SK-N-SH (cell line): ENCODE data around the gene RPL35A. TPM values are rescaled to one million over a fixed set of nuclear protein-coding genes. Genes with fewer than 3 reads are reported as not detected.

Source experiments
- CTCF ChIA-PET: fragments of 300-600, 350-600 bp; formaldehyde crosslinking; extraction: SDS; loops from one replicate; lab custom pipeline; 2021; lab: Yijun Ruan, JAX
- POLR2A ChIA-PET: fragments of 350-600 bp; sonication (Branson Sonifier 250); formaldehyde crosslinking; extraction: SDS; loops from one replicate; lab custom pipeline; 2020; ENCODE audit warnings: antibody characterized with exemption, inconsistent platforms; lab: Yijun Ruan, JAX
- DNase-seq: peaks from one replicate; pipeline ENCODE4 v3.0.0; 2012
- H2AFZ ChIP-seq: fragments of 200-600 bp; sonication (generic); 2 replicates; pipeline ENCODE4 v1.8.1; 2016; ENCODE audit warnings: antibody characterized with exemption, mild to moderate bottlenecking, low read depth
- H3F3A ChIP-seq: fragments of 200-600 bp; sonication (generic); replicated peaks from 2 replicates; pipeline ENCODE3; 2016; ENCODE audit warnings: antibody characterized with exemption, mild to moderate bottlenecking; ENCODE audit not compliant: insufficient read depth
- H3K27ac ChIP-seq, 2 experiments: fragments of 200-500 bp in 1 of 2; fragments of 200-600 bp in 1 of 2; sonication (Bioruptor generic) in 1 of 2; sonication (generic), shearing (Covaris generic) in 1 of 2; 2 replicates each; pipeline versions ENCODE4 v1.5.1 to v1.6.1; 2014 to 2016; ENCODE audit warnings: low read depth in 2 of 2, inconsistent platforms in 1 of 2, low read length in 1 of 2, mild to moderate bottlenecking in 1 of 2, mixed read lengths in 1 of 2
- H3K27me3 ChIP-seq: fragments of 200-600 bp; sonication (generic), shearing (Covaris generic); 2 replicates; pipeline ENCODE4 v1.6.1; 2016; ENCODE audit warnings: mixed run types; ENCODE audit not compliant: insufficient read depth
- H3K36me3 ChIP-seq, 2 experiments: fragments of 200-500 bp in 1 of 2; fragments of 200-600 bp in 1 of 2; sonication (Bioruptor generic) in 1 of 2; sonication (generic) in 1 of 2; replicated peaks in 1 of 2; 2 replicates each; pipeline versions ENCODE3 to v1.5.1; 2014 to 2016; ENCODE audit warnings: low read length in 1 of 2, mild to moderate bottlenecking in 1 of 2; ENCODE audit not compliant: insufficient read depth in 2 of 2, control insufficient read depth in 1 of 2
- H3K4me1 ChIP-seq, 2 experiments: fragments of 200-500 bp in 1 of 2; fragments of 200-600 bp in 1 of 2; sonication (Bioruptor generic) in 1 of 2; sonication (generic), shearing (Covaris generic) in 1 of 2; 2 replicates each; pipeline versions ENCODE4 v1.5.1 to v1.6.1; 2014 to 2016; ENCODE audit warnings: low read depth in 1 of 2, low read length in 1 of 2, mixed run types in 1 of 2; ENCODE audit not compliant: insufficient read depth in 2 of 2, control insufficient read depth in 1 of 2
- H3K4me2 ChIP-seq: fragments of 200-600 bp; sonication (generic), shearing (Covaris generic); 2 replicates; pipeline ENCODE4 v1.6.1; 2017; ENCODE audit warnings: mixed run types
- H3K4me3 ChIP-seq, 2 experiments: fragments of 200-500 bp in 1 of 2; fragments of 200-600 bp in 1 of 2; sonication (Bioruptor generic) in 1 of 2; sonication (generic), shearing (Covaris generic) in 1 of 2; 2 replicates each; pipeline versions ENCODE4 v1.5.1 to v1.8.1; 2014 to 2016; ENCODE audit warnings: low read depth in 2 of 2, inconsistent platforms in 1 of 2, low read length in 1 of 2, mild to moderate bottlenecking in 1 of 2, mixed read lengths in 1 of 2, moderate library complexity in 1 of 2
- H3K79me2 ChIP-seq: fragments of 200-600 bp; sonication (generic); 2 replicates; pipeline ENCODE4 v1.8.1; 2017; ENCODE audit warnings: mild to moderate bottlenecking; ENCODE audit not compliant: insufficient read depth
- H3K9ac ChIP-seq: fragments of 200-600 bp; sonication (generic); 2 replicates; pipeline ENCODE4 v1.6.1; 2017; ENCODE audit warnings: mixed run types
- H3K9me2 ChIP-seq: fragments of 200-600 bp; sonication (generic); 2 replicates; pipeline ENCODE4 v1.6.1; 2017; ENCODE audit warnings: mixed run types
- H3K9me3 ChIP-seq: fragments of 200-600 bp; sonication (generic); 2 replicates; pipeline ENCODE4 v1.6.1; 2017; ENCODE audit warnings: mixed run types, mild to moderate bottlenecking, moderate library complexity
- H4K20me1 ChIP-seq: fragments of 200-600 bp; sonication (generic); 2 replicates; pipeline ENCODE4 v1.6.1; 2017; ENCODE audit warnings: mild to moderate bottlenecking, mixed run types; ENCODE audit not compliant: insufficient read depth
- CHD2 ChIP-seq: fragments of 150-350 bp; IDR thresholded peaks from 2 replicates; pipeline ENCODE4 v1.6.1; 2018; ENCODE audit warnings: low read length; ENCODE audit not compliant: partially characterized antibody
- CTCF ChIP-seq: fragments of 200-600 bp; sonication (generic); IDR thresholded peaks from 2 replicates; pipeline ENCODE4 v1.6.1; 2017; ENCODE audit warnings: antibody characterized with exemption, mild to moderate bottlenecking, moderate library complexity
- EZH2phosphoT487 ChIP-seq: fragments of 200-600 bp; sonication (generic); IDR thresholded peaks from 2 replicates; pipeline ENCODE4 v1.6.1; 2017; ENCODE audit warnings: low read depth, mixed run types, mild to moderate bottlenecking, antibody characterized with exemption, moderate library complexity, borderline replicate concordance
- FOXJ3 ChIP-seq: sonication (generic); formaldehyde crosslinking; IDR thresholded peaks from 2 replicates; pipeline ENCODE4 v1.5.1; 2020; ENCODE audit warnings: mild to moderate bottlenecking, missing genetic modification reagents
- GATA2 ChIP-seq: sonication (generic); formaldehyde crosslinking; IDR thresholded peaks from 2 replicates; pipeline ENCODE4 v1.5.0; 2020; ENCODE audit warnings: mild to moderate bottlenecking, missing genetic modification reagents
- MXI1 ChIP-seq: IDR thresholded peaks from 2 replicates; pipeline ENCODE4 v1.6.1; 2012; ENCODE audit warnings: mild to moderate bottlenecking, low read depth, low read length, improper control_type of control experiment
- NFIC ChIP-seq: IDR thresholded peaks from 2 replicates; pipeline ENCODE4 v1.4.0; 2012; ENCODE audit warnings: borderline replicate concordance
- NRF1 ChIP-seq: IDR thresholded peaks from 2 replicates; pipeline ENCODE4 v1.6.1; 2012; ENCODE audit warnings: low read depth, mild to moderate bottlenecking, low read length
- POLR2AphosphoS5 ChIP-seq: IDR thresholded peaks from 2 replicates; pipeline ENCODE4 v1.6.1; 2012; ENCODE audit warnings: low read depth, low read length
- RAD21 ChIP-seq: IDR thresholded peaks from 2 replicates; pipeline ENCODE4 v1.6.1; 2012; ENCODE audit warnings: mild to moderate bottlenecking, low read length
- RCOR1 ChIP-seq: fragments of 150-350 bp; IDR thresholded peaks from 2 replicates; pipeline ENCODE4 v1.6.1; 2017; ENCODE audit warnings: antibody characterized with exemption, low read length
- RXRA ChIP-seq: IDR thresholded peaks from 2 replicates; pipeline ENCODE4 v1.4.0; 2012; ENCODE audit warnings: low read depth, mild to moderate bottlenecking, borderline replicate concordance
- SIN3A ChIP-seq: IDR thresholded peaks from 2 replicates; pipeline ENCODE4 v1.6.1; 2012; ENCODE audit warnings: low read depth, mild to moderate bottlenecking, low read length, moderate library complexity, borderline replicate concordance
- TCF12 ChIP-seq: IDR thresholded peaks from 2 replicates; pipeline ENCODE4 v1.4.0; 2012
- TEAD4 ChIP-seq: IDR thresholded peaks from 2 replicates; pipeline ENCODE4 v1.4.0; 2012; ENCODE audit warnings: mild to moderate bottlenecking, borderline replicate concordance; ENCODE audit not compliant: insufficient read depth
- USF2 ChIP-seq: fragments of 150-350 bp; IDR thresholded peaks from 2 replicates; pipeline ENCODE4 v1.6.1; 2017; ENCODE audit warnings: antibody characterized with exemption, low read length, low read depth, borderline replicate concordance
- YY1 ChIP-seq: IDR thresholded peaks from 2 replicates; pipeline ENCODE4 v1.4.0; 2012; ENCODE audit warnings: low read depth, mild to moderate bottlenecking
- ZBTB33 ChIP-seq: IDR thresholded peaks from 2 replicates; pipeline ENCODE4 v1.4.0; 2012; ENCODE audit warnings: low read depth, borderline replicate concordance
- WGBS: methylation state at CpG from one replicate; pipeline ENCODE4 v1.1.6; 2017; ENCODE audit warnings: low lambda C conversion rate; 5-methylcytosine and 5-hydroxymethylcytosine counted together
- polyA plus RNA-seq, 3 experiments: library from polyadenylated mRNA; depleted of rRNA; stranded (reverse); fragments of >200 nt; gene quantifications; 2 replicates each; pipeline ENCODE4 v1.2.3, GENCODE V29; 2012

Gene RPL35A
- polyA plus RNA-seq, 1 of the 3 experiments (the other 2 are of a cell fraction): 875 TPM

- no peaks in the 10 kb centered on the region for H3K9me2 ChIP-seq
- no peaks in the 10 kb centered on the region for H3K27me3 ChIP-seq
- no peaks in the 10 kb centered on the region for H3K9me3 ChIP-seq
- WGBS: 76% methylated on average over 7 of the region's 7 CpGs
- 0 out of 2 replicates have a peak overlapping the region, but pooled peaks have one; percentile 20 for H3K9ac ChIP-seq
- H3K27ac ChIP-seq: peak overlapping the region in 1 of 2 experiments; percentile 8; a peak in 1 of 4 replicates
- peak overlapping the region; percentile 83; the same call in 1 of the 2 replicates for H3K4me2 ChIP-seq
- H3K4me3 ChIP-seq: no peak overlapping the region
- H4K20me1 ChIP-seq: peaks cover 40% of the 10 kb centered on the region
- peaks cover 10 to 30% of the 10 kb centered on the region in 2 experiments; a peak in 3 of 4 replicates for H3K4me1 ChIP-seq
- POLR2A ChIA-PET: no interaction called here
- no peak for DNase-seq
- peaks cover 53% of the 10 kb centered on the region for H3K79me2 ChIP-seq
- peaks cover 60% of the 10 kb centered on the region for H3F3A ChIP-seq
- CTCF ChIA-PET: interaction anchor here (1.2 to 2.2 kb wide), 2 partner anchors 11 to 48 kb away, joined by 3 to 6 read pairs; no protein-coding TSS in a partner anchor
- no peak overlapping the region for H2AFZ ChIP-seq
- TF ChIP-seq FOXJ3 (CRISPR knock-in tag) (no peak), MXI1 (no peak), CTCF (no peak), RXRA (no peak), CHD2 (no peak), NRF1 (no peak), YY1 (no peak), ZBTB33 (no peak), SIN3A (no peak), EZH2phosphoT487 (no peak), RCOR1 (no peak), GATA2 (CRISPR knock-in tag) (no peak), RAD21 (no peak), USF2 (no peak), TEAD4 (no peak), TCF12 (no peak), NFIC (no peak), POLR2AphosphoS5 (no peak)
- peaks cover 38 to 62% of the 10 kb centered on the region in 2 experiments for H3K36me3 ChIP-seq
Observed at GRCh38 chr3:197953881-197954280, 3.9 kb downstream of the RPL35A start.
